DOHH2 (cell line): ENCODE data around the gene PRKAR1B.

ENCODE experiments used
- H3F3A ChIP-seq: fragments of 200-600 bp; sonication (generic), shearing (Covaris generic); 2 replicates; pipeline ENCODE4 v1.6.0; 2016; ENCODE audit warnings: antibody characterized with exemption, mild to moderate bottlenecking; ENCODE audit not compliant: control insufficient read depth, insufficient read depth
- H3K27ac ChIP-seq: fragments of 200-600 bp; sonication (generic); 2 replicates; pipeline ENCODE4 v1.5.1; 2014; ENCODE audit warnings: low read depth, mild to moderate bottlenecking, low read length, moderate library complexity
- H3K27me3 ChIP-seq: fragments of 200-600 bp; sonication (generic); 2 replicates; pipeline ENCODE4 v1.6.1; 2014; ENCODE audit warnings: mild to moderate bottlenecking, low read length, mixed read lengths; ENCODE audit not compliant: control insufficient read depth
- H3K36me3 ChIP-seq: fragments of 200-600 bp; sonication (generic); 2 replicates; pipeline ENCODE4 v1.6.1; 2014; ENCODE audit warnings: mild to moderate bottlenecking, low read length, moderate library complexity, mixed read lengths; ENCODE audit not compliant: control insufficient read depth
- H3K4me1 ChIP-seq: fragments of 200-600 bp; sonication (generic); 2 replicates; pipeline ENCODE4 v1.6.1; 2014; ENCODE audit warnings: mild to moderate bottlenecking, low read length, mixed read lengths; ENCODE audit not compliant: control insufficient read depth
- H3K4me2 ChIP-seq: fragments of 200-600 bp; sonication (generic); 2 replicates; pipeline ENCODE4 v1.6.0; 2014; ENCODE audit warnings: mild to moderate bottlenecking, low read length, moderate library complexity
- H3K4me3 ChIP-seq: fragments of 200-600 bp; sonication (generic); 2 replicates; pipeline ENCODE4 v1.5.1; 2014; ENCODE audit warnings: mild to moderate bottlenecking, low read length, mixed read lengths
- H3K79me2 ChIP-seq: fragments of 200-600 bp; sonication (generic); 2 replicates; pipeline ENCODE4 v1.6.1; 2014; ENCODE audit warnings: mild to moderate bottlenecking, low read length, mixed read lengths; ENCODE audit not compliant: control insufficient read depth
- H3K9me2 ChIP-seq: fragments of 200-600 bp; sonication (generic); replicated peaks from 2 replicates; pipeline ENCODE4 v1.6.1; 2014; ENCODE audit warnings: mild to moderate bottlenecking, low read length, mixed read lengths; ENCODE audit not compliant: control insufficient read depth
- H3K9me3 ChIP-seq: fragments of 200-600 bp; sonication (generic); 2 replicates; pipeline ENCODE4 v1.6.1; 2014; ENCODE audit warnings: antibody characterized with exemption, low read length, mixed read lengths; ENCODE audit not compliant: control insufficient read depth, insufficient read depth
- H4K20me1 ChIP-seq: fragments of 200-600 bp; sonication (generic); 2 replicates; pipeline ENCODE4 v1.6.0; 2014; ENCODE audit warnings: low read depth, mild to moderate bottlenecking, antibody characterized with exemption, low read length, moderate library complexity; ENCODE audit not compliant: control insufficient read depth, insufficient read depth
- EZH2phosphoT487 ChIP-seq: fragments of 200-600 bp; sonication (generic); IDR thresholded peaks from 2 replicates; pipeline ENCODE4 v1.6.1; 2017; ENCODE audit warnings: borderline replicate concordance, mild to moderate bottlenecking, antibody characterized with exemption, low read length, moderate library complexity, mixed read lengths
- TF ChIP-seq, protein P1 (sequence below): fragments of 200-600 bp; sonication (generic); IDR thresholded peaks from one replicate; pipeline ENCODE4 v1.5.1; 2014; ENCODE audit warnings: antibody characterized with exemption, mild to moderate bottlenecking, low read depth, low read length; ENCODE audit not compliant: poor library complexity, severe bottlenecking

PRKAR1B gene

DNA sequence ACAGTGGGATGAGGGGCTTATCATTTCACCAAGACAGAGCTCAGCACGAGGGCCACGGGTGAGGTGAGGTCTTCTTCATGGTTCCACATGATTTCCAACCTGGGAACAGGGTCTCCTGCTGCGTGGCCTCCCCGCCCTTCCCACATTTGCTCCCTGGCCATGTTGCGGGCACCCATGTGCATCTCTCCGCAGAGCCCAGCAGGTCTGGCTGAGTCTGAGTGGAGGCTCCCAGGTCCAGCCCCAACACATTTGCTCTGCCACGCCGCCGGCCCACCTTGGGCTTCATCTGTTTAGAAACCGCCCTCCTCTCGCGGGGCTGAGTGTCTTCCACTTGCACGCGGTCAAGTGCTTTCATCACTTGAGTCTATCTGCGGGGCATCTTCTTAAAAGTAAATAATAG is 14.8 kb upstream of the PRKAR1B start:
- no peaks in the 10 kb centered on the region for H3K27me3 ChIP-seq
- 0 out of 2 replicates have a peak, but pooled peaks cover 2% of the 10 kb centered on the region for H4K20me1 ChIP-seq
- no peak overlapping the region for H3K27ac ChIP-seq
- no peak overlapping the region for H3K4me3 ChIP-seq
- no peaks in the 10 kb centered on the region for H3K9me3 ChIP-seq
- no peaks in the 10 kb centered on the region for H3F3A ChIP-seq
- no peak overlapping the region for H3K4me2 ChIP-seq
- H3K4me1 ChIP-seq: no peaks in the 10 kb centered on the region
- H3K36me3 ChIP-seq: peaks cover 76% of the 10 kb centered on the region
- peaks cover 66% of the 10 kb centered on the region for H3K79me2 ChIP-seq
- H3K9me2 ChIP-seq: no peaks in the 10 kb centered on the region
- TF ChIP-seq, protein P1, sequence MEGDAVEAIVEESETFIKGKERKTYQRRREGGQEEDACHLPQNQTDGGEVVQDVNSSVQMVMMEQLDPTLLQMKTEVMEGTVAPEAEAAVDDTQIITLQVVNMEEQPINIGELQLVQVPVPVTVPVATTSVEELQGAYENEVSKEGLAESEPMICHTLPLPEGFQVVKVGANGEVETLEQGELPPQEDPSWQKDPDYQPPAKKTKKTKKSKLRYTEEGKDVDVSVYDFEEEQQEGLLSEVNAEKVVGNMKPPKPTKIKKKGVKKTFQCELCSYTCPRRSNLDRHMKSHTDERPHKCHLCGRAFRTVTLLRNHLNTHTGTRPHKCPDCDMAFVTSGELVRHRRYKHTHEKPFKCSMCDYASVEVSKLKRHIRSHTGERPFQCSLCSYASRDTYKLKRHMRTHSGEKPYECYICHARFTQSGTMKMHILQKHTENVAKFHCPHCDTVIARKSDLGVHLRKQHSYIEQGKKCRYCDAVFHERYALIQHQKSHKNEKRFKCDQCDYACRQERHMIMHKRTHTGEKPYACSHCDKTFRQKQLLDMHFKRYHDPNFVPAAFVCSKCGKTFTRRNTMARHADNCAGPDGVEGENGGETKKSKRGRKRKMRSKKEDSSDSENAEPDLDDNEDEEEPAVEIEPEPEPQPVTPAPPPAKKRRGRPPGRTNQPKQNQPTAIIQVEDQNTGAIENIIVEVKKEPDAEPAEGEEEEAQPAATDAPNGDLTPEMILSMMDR: no peak
- TF ChIP-seq EZH2phosphoT487: no peak

DNA sequence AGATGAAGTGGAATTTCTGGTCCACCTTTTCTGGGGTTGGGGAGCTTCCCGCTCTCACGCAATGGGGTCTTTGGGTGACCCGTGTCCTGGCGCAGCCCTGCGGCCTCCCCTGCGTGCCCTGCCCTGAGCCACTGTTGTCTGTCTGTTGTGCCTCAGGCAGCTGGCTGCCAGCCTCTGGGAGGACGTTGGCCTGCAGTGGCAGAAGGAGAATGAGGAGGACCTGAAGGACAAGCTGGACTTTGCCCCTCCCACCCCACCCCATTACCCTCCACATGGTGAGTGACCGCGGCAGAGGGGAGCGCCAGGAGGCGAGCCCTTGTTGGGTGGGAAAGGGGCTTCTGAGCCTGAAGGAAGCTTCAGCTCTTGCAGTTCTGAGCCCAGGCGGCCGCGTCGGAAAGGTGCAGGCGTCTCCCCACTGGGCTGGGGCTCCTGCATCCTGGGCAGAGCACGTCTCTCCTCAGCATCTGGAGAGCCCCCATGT is 14.2 kb upstream of the PRKAR1B start:
- no peaks in the 10 kb centered on the region for H3K27me3 ChIP-seq
- H3F3A ChIP-seq: no peaks in the 10 kb centered on the region
- H3K36me3 ChIP-seq: peaks cover 73% of the 10 kb centered on the region
- no peaks in the 10 kb centered on the region for H3K9me3 ChIP-seq
- H3K4me3 ChIP-seq: no peak overlapping the region
- H3K27ac ChIP-seq: no peak overlapping the region
- TF ChIP-seq, protein P1: no peak
- TF ChIP-seq EZH2phosphoT487: no peak
- H3K9me2 ChIP-seq: no peaks in the 10 kb centered on the region
- H4K20me1 ChIP-seq: 0 out of 2 replicates have a peak, but pooled peaks cover 5% of the 10 kb centered on the region
- H3K79me2 ChIP-seq: peaks cover 66% of the 10 kb centered on the region
- H3K4me2 ChIP-seq: no peak overlapping the region
- no peaks in the 10 kb centered on the region for H3K4me1 ChIP-seq

DNA sequence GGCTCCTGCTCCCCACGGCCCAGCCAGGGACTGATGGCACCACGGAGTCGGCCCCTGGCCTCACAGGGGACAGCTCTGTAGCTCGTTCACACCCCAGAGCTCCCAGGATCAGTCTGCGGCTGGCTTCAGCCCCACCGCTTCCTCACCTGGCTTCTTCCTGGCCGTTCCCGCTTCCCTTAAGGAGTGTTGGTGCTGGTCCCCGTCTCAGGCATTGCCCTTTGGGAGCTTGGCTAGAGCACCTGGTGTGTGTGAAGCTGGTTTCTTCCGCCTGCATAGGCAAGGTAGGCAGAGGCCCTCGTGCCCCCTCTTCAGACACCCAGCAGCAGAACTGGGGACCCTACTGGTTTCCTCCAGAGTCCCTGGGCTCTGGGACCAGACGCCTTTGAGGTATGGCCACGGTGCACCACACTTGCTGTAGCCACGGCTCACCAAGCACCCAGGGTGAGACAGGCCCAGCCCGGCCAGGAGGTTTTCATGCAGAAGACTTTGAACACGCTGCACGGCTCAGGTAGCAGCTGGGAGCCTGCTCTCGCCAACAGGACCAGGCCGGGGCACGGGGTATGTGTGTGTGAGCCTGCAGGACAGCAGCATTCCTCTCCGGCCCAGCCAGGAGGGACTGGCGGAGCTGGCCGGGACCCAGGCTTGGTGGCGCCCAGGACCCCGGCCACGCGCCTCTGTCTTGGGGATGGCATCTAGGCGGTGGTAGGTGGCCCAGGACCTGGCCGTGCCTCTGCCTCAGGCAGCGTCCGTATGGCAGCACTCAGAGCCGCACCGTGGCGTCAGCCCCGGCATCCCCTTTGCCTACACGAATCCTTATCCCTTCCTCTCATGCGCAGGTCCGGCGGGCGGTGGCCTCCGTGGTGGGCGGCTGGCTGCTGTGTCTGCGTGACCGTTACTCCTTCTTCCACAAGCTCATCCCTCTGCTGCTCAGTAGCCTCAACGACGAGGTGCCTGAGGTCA is 13.2 kb upstream of the PRKAR1B start:
- Histone ChIP-seq H3K4me1 (no peaks in the 10 kb centered on the region), H3K27me3 (no peaks in the 10 kb centered on the region), H3K27ac (no peak overlapping the region), H3K4me3 (no peak overlapping the region), H3F3A (no peaks in the 10 kb centered on the region), H3K4me2 (no peak overlapping the region), H4K20me1 (0 out of 2 replicates have a peak, but pooled peaks cover 5% of the 10 kb centered on the region), H3K9me3 (peaks cover 1% of the 10 kb centered on the region; the same call in 1 of the 2 replicates), H3K9me2 (no peaks in the 10 kb centered on the region), H3K36me3 (peaks cover 71% of the 10 kb centered on the region), H3K79me2 (peaks cover 66% of the 10 kb centered on the region)
- TF ChIP-seq EZH2phosphoT487: no peak
- TF ChIP-seq, protein P1: no peak
